ENCODE results near the gene DEPDC1B.
"Not testable (repeated sequence)": the region's sequence is repeated elsewhere in the genome, so short reads cannot be mapped to it uniquely, and the experiment has no call there.

GRCh38 chr5:60620752-60621151, 79.2 kb downstream of the DEPDC1B start:
- TF ChIP-seq ZNF426, CTCF, ZNF121 (tag by site-specific recombination; IDR thresholded peaks at IDR 0.05): not testable (repeated sequence)
